KBM-7 (cell line): ENCODE measurements around the gene ATCAY.
"Not testable (repeated sequence)": the region's sequence is repeated elsewhere in the genome, so short reads cannot be mapped to it uniquely, and the experiment has no call there.

Experiments
- DNase-seq: peaks from one replicate; pipeline ENCODE4 v3.0.0-alpha.2; 2015
- in situ Hi-C: fragments of 300-500 bp; cut with MboI; formaldehyde crosslinking; loops from 2 replicates; pipeline ENCODE4 v1.14.3; 2020; ENCODE audit warnings: low sequenced_read_pairs, low pct_unique_long_range_greater_than_20kb, mixed read lengths

Gene ATCAY

GRCh38 chr19:3936506-3937442 is 56.3 kb downstream of the ATCAY start:
- no peak for DNase-seq
- in situ Hi-C loops: no loop called here

GRCh38 chr19:3938300-3938950 is 57.9 kb downstream of the ATCAY start:
- DNase-seq, in situ Hi-C loops: not testable (repeated sequence)

- peak; percentile 40 for DNase-seq
- in situ Hi-C loops: no loop called here
These were observed 62.4 kb downstream of the ATCAY start for GRCh38 chr19:3942790-3943409.

- in situ Hi-C loops: no loop called here
- DNase-seq: peak; percentile 61
These were observed 63.7 kb downstream of the ATCAY start for GRCh38 chr19:3944018-3944721.

- no peak for DNase-seq
- in situ Hi-C loops: no loop called here
These were observed 65.4 kb downstream of the ATCAY start for GRCh38 chr19:3945838-3946237.

- in situ Hi-C loops, DNase-seq: not testable (repeated sequence)
These were observed 66.9 kb downstream of the ATCAY start for GRCh38 chr19:3947316-3947933.

- in situ Hi-C loops: no loop called here
- DNase-seq: no peak
These were observed 68.8 kb downstream of the ATCAY start for GRCh38 chr19:3949294-3949693.

GRCh38 chr19:3949997-3950859 is 69.7 kb downstream of the ATCAY start:
- in situ Hi-C loops: no loop called here
- no peak for DNase-seq

- DNase-seq: no peak
- in situ Hi-C loops: no loop called here
These were observed 70.7 kb downstream of the ATCAY start for GRCh38 chr19:3950871-3951861.

GRCh38 chr19:3952755-3953276 is 72.3 kb downstream of the ATCAY start:
- in situ Hi-C loops, DNase-seq: not testable (repeated sequence)

- in situ Hi-C loops: no loop called here
- DNase-seq: no peak
These were observed 73.6 kb downstream of the ATCAY start for GRCh38 chr19:3954107-3954506.

GRCh38 chr19:3955276-3955675 is 74.8 kb downstream of the ATCAY start:
- DNase-seq, in situ Hi-C loops: not testable (repeated sequence)

- in situ Hi-C loops: no loop called here
- no peak for DNase-seq
These were observed 75.2 kb downstream of the ATCAY start for GRCh38 chr19:3955688-3956087.

GRCh38 chr19:3958836-3959765 is 78.6 kb downstream of the ATCAY start:
- no peak for DNase-seq
- in situ Hi-C loops: no loop called here

GRCh38 chr19:3959766-3960131 is 79.3 kb downstream of the ATCAY start:
- no peak for DNase-seq
- in situ Hi-C loops: no loop called here

GRCh38 chr19:3961007-3961406 is 80.5 kb downstream of the ATCAY start:
- in situ Hi-C loops: no loop called here
- DNase-seq: no peak
